ENCODE results near the gene PHACTR2.

The PHACTR2 gene

DNA sequence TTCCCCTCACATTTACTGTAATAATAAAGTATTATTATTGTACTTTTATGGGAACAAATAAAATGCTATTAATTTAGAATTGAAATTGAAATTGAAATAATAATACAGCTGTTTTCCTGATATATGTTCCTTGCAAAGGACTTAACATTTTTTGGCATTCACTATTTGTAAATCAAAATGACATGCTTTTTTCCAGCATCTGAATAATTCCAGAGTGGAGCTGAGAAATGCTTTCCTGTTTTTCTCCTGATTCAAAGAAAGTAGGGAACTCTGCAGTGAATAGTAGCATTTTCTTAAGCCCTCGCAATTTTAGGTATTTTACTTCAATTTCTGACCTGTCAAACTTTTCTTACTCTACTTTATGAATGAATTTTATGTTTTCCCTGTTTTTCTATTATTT is 72.1 kb downstream of the PHACTR2 start:
- H3K36me3 ChIP-seq = no peaks in the 10 kb centered on the region
- H3K4me3 ChIP-seq (ENCODE audit: low read depth, low read length) = no peak overlapping the region
- TF ChIP-seq, protein P1, sequence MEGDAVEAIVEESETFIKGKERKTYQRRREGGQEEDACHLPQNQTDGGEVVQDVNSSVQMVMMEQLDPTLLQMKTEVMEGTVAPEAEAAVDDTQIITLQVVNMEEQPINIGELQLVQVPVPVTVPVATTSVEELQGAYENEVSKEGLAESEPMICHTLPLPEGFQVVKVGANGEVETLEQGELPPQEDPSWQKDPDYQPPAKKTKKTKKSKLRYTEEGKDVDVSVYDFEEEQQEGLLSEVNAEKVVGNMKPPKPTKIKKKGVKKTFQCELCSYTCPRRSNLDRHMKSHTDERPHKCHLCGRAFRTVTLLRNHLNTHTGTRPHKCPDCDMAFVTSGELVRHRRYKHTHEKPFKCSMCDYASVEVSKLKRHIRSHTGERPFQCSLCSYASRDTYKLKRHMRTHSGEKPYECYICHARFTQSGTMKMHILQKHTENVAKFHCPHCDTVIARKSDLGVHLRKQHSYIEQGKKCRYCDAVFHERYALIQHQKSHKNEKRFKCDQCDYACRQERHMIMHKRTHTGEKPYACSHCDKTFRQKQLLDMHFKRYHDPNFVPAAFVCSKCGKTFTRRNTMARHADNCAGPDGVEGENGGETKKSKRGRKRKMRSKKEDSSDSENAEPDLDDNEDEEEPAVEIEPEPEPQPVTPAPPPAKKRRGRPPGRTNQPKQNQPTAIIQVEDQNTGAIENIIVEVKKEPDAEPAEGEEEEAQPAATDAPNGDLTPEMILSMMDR (IDR thresholded peaks at IDR 0.05; ENCODE audit: low read depth, low read length) = no peak
- DNase-seq = no peak
- H3K4me1 ChIP-seq = no peaks in the 10 kb centered on the region
- H3K9me3 ChIP-seq = no peaks in the 10 kb centered on the region
- peaks cover 22% of the 10 kb centered on the region for H3K27me3 ChIP-seq

DNA sequence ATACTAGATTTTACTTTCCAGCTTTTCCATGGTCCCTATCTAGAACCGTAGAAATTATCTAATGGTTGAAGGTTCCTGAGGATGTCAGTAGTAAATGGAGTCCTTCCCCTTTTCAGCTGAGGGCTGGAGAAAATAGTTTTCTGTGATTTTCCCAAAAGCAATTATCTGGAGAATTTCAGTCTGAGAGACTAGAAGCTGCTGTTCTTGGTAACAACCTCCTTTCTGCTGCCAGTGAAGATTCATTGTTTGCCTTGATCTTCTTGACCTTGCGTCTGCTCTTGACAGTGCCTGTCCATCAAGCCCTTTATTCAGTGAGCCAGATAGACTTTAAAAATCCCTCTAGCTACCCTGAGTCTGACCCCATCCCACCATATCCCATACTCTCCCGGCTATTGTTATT is 73.1 kb downstream of the PHACTR2 start:
- no peaks in the 10 kb centered on the region for H3K36me3 ChIP-seq
- TF ChIP-seq, protein P1 (IDR thresholded peaks at IDR 0.05; ENCODE audit: low read depth, low read length) = no peak
- H3K4me1 ChIP-seq = no peaks in the 10 kb centered on the region

DNA sequence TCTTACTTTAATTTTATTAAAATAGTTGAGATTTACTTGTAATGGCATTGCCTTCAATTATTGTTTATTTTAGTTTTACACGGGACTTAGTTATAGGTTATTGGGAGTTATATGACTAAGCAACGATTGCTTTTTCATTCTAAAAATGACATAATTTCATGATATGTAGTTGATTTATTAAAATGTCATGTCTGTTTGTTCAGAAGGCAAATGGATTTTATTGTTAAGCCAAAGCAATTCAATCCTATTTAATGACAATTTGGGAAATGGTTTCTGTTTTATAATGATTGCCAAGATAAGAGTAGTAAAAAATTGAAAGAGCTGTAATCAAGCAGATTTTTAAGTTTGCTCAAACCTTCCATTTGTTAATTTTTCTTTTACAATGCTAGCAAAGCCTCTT is 74.7 kb downstream of the PHACTR2 start:
- TF ChIP-seq, protein P1 (IDR thresholded peaks at IDR 0.05; ENCODE audit: low read depth, low read length) = no peak
- DNase-seq = no peak
- H3K9me3 ChIP-seq = no peaks in the 10 kb centered on the region
- H3K4me3 ChIP-seq (ENCODE audit: low read depth, low read length) = no peak overlapping the region
- peaks cover 18% of the 10 kb centered on the region for H3K27me3 ChIP-seq
- H3K36me3 ChIP-seq = no peaks in the 10 kb centered on the region
- H3K4me1 ChIP-seq = no peaks in the 10 kb centered on the region

More for the DNA sequence above, 73.1 kb downstream of the PHACTR2 start:
- Histone ChIP-seq H3K27me3 (peaks cover 18% of the 10 kb centered on the region), H3K4me3 (ENCODE audit: low read depth, low read length) (no peak overlapping the region), H3K9me3 (no peaks in the 10 kb centered on the region)
- no peak for DNase-seq

DNA sequence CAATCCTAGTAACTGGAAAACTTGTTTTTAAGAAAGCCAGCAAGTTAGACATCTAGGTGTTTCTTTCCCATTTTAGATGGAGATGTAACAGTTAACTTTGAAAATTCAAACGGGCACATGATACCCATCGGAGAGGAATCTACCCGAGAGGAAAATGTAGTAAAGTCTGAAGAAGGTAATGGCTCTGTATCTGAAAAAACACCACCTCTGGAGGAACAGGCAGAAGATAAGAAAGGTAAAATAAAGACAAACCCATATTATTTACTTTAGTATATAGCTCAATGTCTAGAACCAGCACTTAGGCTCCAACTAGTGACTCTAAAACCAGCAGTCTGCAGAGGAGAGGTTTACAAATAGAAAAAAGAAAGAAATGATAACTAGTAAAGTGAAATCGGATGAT is 75.9 kb downstream of the PHACTR2 start:
- DNase-seq = no peak
- TF ChIP-seq, protein P1 (IDR thresholded peaks at IDR 0.05; ENCODE audit: low read depth, low read length) = no peak
- H3K4me3 ChIP-seq (ENCODE audit: low read depth, low read length) = no peak overlapping the region
- peaks cover 13% of the 10 kb centered on the region for H3K27me3 ChIP-seq
- no peaks in the 10 kb centered on the region for H3K36me3 ChIP-seq
- H3K4me1 ChIP-seq = no peaks in the 10 kb centered on the region
- no peaks in the 10 kb centered on the region for H3K9me3 ChIP-seq

DNA sequence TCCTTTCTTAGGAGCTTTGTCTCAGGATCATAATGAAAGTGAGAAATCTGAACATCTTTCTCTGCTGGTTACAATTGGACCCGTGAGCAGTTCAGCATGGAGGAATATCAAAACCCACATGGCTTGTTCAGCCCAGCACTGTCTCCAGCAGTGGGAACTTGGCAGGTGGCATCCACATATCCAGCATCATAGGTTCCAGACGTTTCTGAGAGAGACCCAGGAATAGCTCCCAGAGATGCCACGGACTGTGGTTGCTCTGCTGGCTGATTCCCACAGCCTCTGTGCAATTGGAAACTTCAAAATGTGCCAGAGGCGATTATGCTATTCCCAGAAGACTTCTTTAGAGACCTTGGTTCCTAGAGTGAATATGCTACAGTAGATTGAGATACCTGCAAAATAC is 76.4 kb downstream of the PHACTR2 start:
- DNase-seq = no peak
- H3K27me3 ChIP-seq = peaks cover 7% of the 10 kb centered on the region
- no peaks in the 10 kb centered on the region for H3K9me3 ChIP-seq
- H3K4me1 ChIP-seq = no peaks in the 10 kb centered on the region
- H3K4me3 ChIP-seq (ENCODE audit: low read depth, low read length) = no peak overlapping the region
- H3K36me3 ChIP-seq = no peaks in the 10 kb centered on the region
- TF ChIP-seq, protein P1 (IDR thresholded peaks at IDR 0.05; ENCODE audit: low read depth, low read length) = no peak

DNA sequence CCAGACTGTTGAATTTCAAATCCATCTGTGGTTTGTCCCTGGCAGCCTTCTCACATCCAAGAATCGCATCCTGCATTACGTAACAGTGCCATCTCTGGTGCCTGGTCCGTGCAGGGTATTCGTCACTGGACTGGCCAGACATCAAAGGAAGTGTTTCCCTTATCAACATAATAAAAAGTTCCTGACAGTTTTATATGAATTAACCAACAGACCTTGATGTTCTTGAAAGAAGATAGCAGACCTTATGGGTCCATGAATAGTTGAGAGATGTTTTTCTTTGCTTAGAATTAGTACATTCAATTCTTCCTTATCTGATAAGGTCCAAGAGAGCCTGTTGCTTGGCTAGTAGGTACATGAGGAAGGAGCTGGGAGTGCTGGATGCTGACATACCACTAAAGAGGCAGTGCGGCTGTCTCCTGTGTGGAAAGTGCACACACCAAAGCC is 77.6 kb downstream of the PHACTR2 start:
- TF ChIP-seq, protein P1 (IDR thresholded peaks at IDR 0.05; ENCODE audit: low read depth, low read length) = no peak
- Histone ChIP-seq H3K27me3 (no peaks in the 10 kb centered on the region), H3K4me1 (no peaks in the 10 kb centered on the region), H3K4me3 (ENCODE audit: low read depth, low read length) (no peak overlapping the region), H3K36me3 (no peaks in the 10 kb centered on the region), H3K9me3 (no peaks in the 10 kb centered on the region)
- DNase-seq = no peak

Measured in BE2C (cell line).